Left colon (tissue), 2 donors: Measurements from ENCODE around the gene PLPPR5. TPM values are rescaled to one million over a fixed set of nuclear protein-coding genes. Genes with fewer than 3 reads are reported as not detected.

Experiments
- ATAC-seq: fragments of 200-7000 bp; cut with Tn5 transposase; one replicate; pipeline ENCODE4 v1.9.1; 2020; ENCODE audit warnings: mild to moderate bottlenecking, moderate library complexity
- DNase-seq, 2 donors: peaks; one replicate each; pipeline ENCODE4 v3.0.0-alpha.2; 2020
- intact Hi-C, 2 donors: fragments of 100-400 bp; cut with DNase I in 1 of 2; cut with micrococcal nuclease in 1 of 2; formaldehyde crosslinking; loops; one replicate each; pipeline versions ENCODE4 v1.11.2 to v1.14.0; 2022; cut with DNase I, micrococcal nuclease
- total RNA-seq, 2 donors: library from RNA; stranded (reverse); fragmentation: NEBNext Ultra II Directional; extraction: Animal tissue kit (Norgen Biotek cat#: 25700); gene quantifications; one replicate each; pipeline ENCODE4 v1.2.1, GENCODE V29; 2021
- donor health status: DM: no; HTN: no; CAD: no.
- donor health status: DM: yes; HTN: yes; CAD: no.

Gene PLPPR5
- total RNA-seq, 2 donors from 2014 or later: not detected

- intact Hi-C loops: no loop called here
- ATAC-seq: no peak
Measured at GRCh38 chr1:98975810-98976209, 28.9 kb downstream of the PLPPR5 start.

GRCh38 chr1:98975113-98975512 lies 29.5 kb downstream of the PLPPR5 start:
- ATAC-seq (no peak), DNase-seq (no peak)
- intact Hi-C loops: no loop called here

More at GRCh38 chr1:98975810-98976209, 28.9 kb downstream of the PLPPR5 start:
- DNase-seq: no peak

- DNase-seq: no peak
- intact Hi-C loops: no loop called here
- ATAC-seq: no peak
Measured at GRCh38 chr1:98969798-98970490, 34.7 kb downstream of the PLPPR5 start.

GRCh38 chr1:98967122-98967521 lies 37.5 kb downstream of the PLPPR5 start:
- DNase-seq (no peak), ATAC-seq (no peak)
- intact Hi-C loops: no loop called here

- intact Hi-C loops: no loop called here
Measured at GRCh38 chr1:98965394-98965793, 39.3 kb downstream of the PLPPR5 start.

GRCh38 chr1:98964198-98964597 lies 40.5 kb downstream of the PLPPR5 start:
- DNase-seq: no peak
- intact Hi-C loops: no loop called here
- no peak for ATAC-seq

More at GRCh38 chr1:98965394-98965793, 39.3 kb downstream of the PLPPR5 start:
- DNase-seq: no peak
- ATAC-seq: no peak

- DNase-seq (no peak), ATAC-seq (no peak)
- intact Hi-C loops: no loop called here
Measured at GRCh38 chr1:98963064-98963758, 41.5 kb downstream of the PLPPR5 start.

GRCh38 chr1:98962156-98962555 lies 42.5 kb downstream of the PLPPR5 start:
- intact Hi-C loops: no loop called here
- no peak for DNase-seq
- ATAC-seq: no peak

- intact Hi-C loops: no loop called here
- ATAC-seq (no peak), DNase-seq (no peak)
Measured at GRCh38 chr1:98949621-98950020, 55.0 kb downstream of the PLPPR5 start.

- ATAC-seq (no peak), DNase-seq (no peak)
- intact Hi-C loops: no loop called here
Measured at GRCh38 chr1:98949166-98949565, 55.5 kb downstream of the PLPPR5 start.

- ATAC-seq: no peak
- intact Hi-C loops: no loop called here
- DNase-seq: no peak
Measured at GRCh38 chr1:98947071-98947470, 57.6 kb downstream of the PLPPR5 start.

GRCh38 chr1:98940722-98941079 lies 64.0 kb downstream of the PLPPR5 start:
- ATAC-seq (no peak), DNase-seq (no peak)
- intact Hi-C loops: no loop called here

- intact Hi-C loops: no loop called here
Measured at GRCh38 chr1:98940069-98940721, 64.5 kb downstream of the PLPPR5 start.

GRCh38 chr1:98939471-98939870 lies 65.2 kb downstream of the PLPPR5 start:
- intact Hi-C loops: no loop called here
- DNase-seq: no peak
- ATAC-seq: no peak

More at GRCh38 chr1:98940069-98940721, 64.5 kb downstream of the PLPPR5 start:
- ATAC-seq: peak; percentile 68
- peak in 1 of 2 donors; percentile 18 for DNase-seq

GRCh38 chr1:98937347-98937746 lies 67.3 kb downstream of the PLPPR5 start:
- no peak for ATAC-seq
- DNase-seq: no peak
- intact Hi-C loops: no loop called here

- ATAC-seq (no peak), DNase-seq (no peak)
- intact Hi-C loops: no loop called here
Measured at GRCh38 chr1:98932184-98932583, 72.5 kb downstream of the PLPPR5 start.

GRCh38 chr1:98931128-98931835 lies 73.4 kb downstream of the PLPPR5 start:
- intact Hi-C loops: no loop called here
- no peak for DNase-seq
- no peak for ATAC-seq

- no peak for ATAC-seq
- intact Hi-C loops: no loop called here
Measured at GRCh38 chr1:98929437-98929836, 75.2 kb downstream of the PLPPR5 start.

GRCh38 chr1:98926597-98926996 lies 78.1 kb downstream of the PLPPR5 start:
- ATAC-seq (no peak), DNase-seq (no peak)
- intact Hi-C loops: no loop called here

More at GRCh38 chr1:98929437-98929836, 75.2 kb downstream of the PLPPR5 start:
- no peak for DNase-seq
